OCI-LY3 (cell line): ENCODE measurements around the gene MYO1F.

Source experiments
- CTCF ChIP-seq: fragments of 200-600, 300-600 bp; sonication (generic); IDR thresholded peaks from 2 replicates; pipeline ENCODE4 v1.5.1; 2014; ENCODE audit warnings: antibody characterized with exemption, low read length, low read depth
- EZH2phosphoT487 ChIP-seq: fragments of 200-600 bp; shearing (Covaris generic); IDR thresholded peaks from 2 replicates; pipeline ENCODE4 v1.6.1; 2018; ENCODE audit warnings: antibody characterized with exemption, mixed run types, low read depth

- peak; percentile 29 for TF ChIP-seq CTCF
- no peak for TF ChIP-seq EZH2phosphoT487
Observed at GRCh38 chr19:8487137-8487851, 89.9 kb downstream of the MYO1F start.
